GM18870 (cell line): ENCODE measurements around the gene MAPK12.

ENCODE experiments used
- ATAC-seq: cut with Tn5 transposase; IDR thresholded peaks from one replicate; pipeline ENCODE4 v1.9.1; 2021; ENCODE audit warnings: moderate library complexity; ENCODE audit not compliant: unreplicated experiment

The MAPK12 gene

DNA sequence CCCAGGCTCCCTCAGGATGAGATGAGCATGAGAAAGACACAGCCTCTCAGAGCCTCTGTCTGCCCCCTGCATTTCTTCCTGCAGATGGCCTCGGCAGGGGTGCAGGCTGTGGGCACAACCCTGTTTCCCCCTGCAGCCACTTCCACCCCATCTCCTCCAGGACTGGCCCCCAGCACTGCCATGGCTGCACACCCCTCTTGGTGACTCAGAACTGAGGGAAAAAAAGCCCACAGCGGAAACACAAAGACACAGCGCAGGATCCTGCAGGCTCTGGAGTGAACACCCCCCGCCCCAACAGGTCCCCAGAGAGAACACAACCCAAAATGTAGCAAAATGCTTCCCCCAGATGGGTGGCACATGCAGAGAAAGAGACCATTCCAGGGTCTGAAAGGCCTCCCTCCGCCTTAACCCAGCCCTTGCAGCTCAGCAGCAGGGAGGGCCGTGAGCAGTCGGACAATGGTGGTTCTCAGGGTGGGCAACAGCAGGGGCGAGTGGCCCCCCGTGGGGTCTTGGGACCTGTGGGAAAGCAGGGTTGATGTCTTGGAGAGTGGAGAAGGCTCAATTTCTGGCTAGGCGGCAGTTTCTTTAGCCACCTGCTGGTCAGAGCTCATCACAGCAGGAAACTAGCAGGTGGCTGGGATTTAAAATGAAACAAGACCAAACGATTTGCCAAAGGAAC is 24.6 kb downstream of the MAPK12 start:
- no peak for ATAC-seq

- ATAC-seq, result no peak
These were observed 28.3 kb downstream of the MAPK12 start for GRCh38 chr22:50233223-50233622.

DNA sequence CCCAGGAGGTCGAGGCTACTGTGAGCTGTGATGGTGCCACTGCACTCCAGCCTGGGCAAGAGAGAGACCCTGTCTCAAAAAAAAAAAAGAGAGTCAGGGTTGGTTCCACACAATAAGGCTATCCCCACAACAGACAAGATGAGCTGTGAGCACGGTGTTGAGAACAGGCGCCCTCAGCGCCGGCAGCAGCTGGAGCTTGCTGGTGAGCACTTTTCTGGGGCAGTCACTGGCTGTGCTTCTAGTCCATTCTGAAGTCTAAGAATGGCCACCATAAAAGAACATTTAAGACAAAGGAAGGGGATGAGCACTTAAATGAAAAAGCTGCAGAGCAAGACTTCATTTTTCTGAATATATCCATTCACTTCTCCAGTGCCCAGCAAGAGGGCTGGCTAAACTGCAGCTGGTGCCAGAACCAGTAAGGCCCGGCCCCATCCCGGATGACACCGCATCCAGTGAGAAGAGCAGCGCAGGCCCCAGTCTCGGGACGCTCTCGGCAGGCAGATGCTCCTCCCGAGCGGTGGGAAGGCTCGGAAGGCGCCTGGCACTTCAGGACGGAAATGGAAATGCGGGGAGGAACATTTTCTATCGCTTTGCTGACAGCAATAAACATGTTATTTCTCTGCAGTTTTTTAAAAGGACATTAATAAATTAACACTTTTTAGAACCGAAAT is 28.9 kb downstream of the MAPK12 start:
- no peak for ATAC-seq

DNA sequence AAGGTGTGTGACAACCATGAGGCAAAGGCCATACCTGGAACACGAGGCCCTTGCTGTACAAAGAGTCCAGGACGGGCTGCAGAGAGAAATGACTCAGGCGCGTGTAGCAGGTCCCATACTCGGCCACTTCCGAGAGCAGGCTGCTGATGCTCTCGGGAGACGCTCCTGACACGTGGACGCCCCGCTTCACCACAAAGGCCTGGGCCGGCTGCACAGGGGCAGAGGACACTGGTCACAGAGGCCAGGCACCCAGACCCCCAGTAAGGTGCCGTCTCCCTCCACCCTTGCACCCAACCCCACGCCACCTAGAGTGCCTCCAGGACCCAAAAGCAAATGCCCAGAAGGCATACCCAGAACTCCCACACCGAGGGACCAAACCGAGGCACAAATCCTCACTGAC is 32.1 kb downstream of the MAPK12 start:
- ATAC-seq, result no peak

DNA sequence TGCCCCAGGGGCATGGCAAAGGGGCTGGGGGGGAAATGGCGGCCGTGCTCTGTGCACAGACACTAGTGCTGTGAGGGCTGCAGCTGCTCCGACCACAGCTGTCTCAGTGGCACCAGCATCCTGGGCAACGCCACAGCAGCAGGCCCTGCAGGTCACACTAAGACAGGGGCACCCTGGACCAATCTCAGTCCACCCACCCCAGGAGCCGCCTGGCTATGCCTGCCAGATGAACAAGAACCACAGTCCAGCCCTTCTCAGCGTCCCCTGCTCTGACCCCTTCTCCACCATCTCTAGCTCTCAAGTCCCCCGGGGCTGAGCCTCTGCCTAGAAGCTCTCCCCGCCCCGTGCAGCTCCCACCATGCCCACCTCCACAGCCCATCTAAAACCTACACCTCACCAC is 33.1 kb downstream of the MAPK12 start:
- no peak for ATAC-seq

GRCh38 chr22:50227579-50228215 is 33.8 kb downstream of the MAPK12 start:
- no peak for ATAC-seq

DNA sequence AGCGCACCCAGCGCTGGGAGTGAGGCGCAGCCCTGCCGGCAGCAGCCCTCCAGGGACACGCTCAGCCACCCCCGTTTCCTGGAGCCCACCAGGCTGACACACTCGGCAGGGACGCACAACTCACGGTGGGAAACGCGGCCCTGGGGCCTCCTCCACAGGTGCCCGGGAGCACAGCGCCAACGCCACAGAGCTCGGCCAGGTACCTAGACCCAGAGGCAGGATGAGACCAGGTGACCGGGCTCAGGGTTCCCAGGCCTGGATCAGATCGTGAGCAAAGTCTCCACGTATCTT is 34.7 kb downstream of the MAPK12 start:
- ATAC-seq, result no peak

DNA sequence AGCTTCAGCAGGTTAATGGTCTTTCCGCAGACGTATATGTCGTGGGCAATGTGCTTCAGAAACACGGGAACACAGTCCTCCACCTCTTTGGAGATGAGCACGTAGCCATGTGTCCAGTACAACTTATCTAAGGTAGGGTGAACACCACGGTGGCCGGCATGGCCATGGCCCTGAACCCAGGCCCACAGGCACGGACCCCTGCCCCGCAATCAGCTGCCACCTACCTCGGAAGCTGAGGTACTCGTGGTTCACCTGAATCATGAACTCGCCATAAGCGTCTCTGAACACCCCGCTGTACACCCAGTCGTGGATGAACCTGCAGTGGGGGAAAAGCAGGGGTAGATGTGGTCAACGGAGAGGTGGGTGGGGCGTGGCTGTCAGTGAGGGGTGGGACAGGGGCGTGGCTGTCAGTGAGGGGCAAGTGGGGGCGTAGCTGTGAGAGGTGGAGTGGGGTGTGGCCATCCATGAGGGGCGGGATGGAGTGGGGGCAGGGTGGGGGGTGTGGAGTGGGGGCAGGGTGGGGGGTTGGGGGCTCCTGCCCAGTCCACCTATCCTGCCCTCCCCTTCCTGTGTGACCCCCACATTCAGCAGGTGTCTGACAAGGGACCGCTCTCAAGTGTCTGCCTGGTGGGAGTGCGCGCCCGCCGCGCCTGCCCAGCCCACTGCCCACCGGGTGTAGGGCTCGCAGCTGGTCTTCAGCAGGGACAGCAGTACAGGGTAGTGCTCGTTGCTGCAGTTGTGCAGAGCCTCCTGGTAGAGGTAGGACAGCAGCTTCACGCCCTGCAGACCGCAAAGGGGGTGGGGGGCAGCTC is 35.2 kb downstream of the MAPK12 start:
- ATAC-seq, result no peak

DNA sequence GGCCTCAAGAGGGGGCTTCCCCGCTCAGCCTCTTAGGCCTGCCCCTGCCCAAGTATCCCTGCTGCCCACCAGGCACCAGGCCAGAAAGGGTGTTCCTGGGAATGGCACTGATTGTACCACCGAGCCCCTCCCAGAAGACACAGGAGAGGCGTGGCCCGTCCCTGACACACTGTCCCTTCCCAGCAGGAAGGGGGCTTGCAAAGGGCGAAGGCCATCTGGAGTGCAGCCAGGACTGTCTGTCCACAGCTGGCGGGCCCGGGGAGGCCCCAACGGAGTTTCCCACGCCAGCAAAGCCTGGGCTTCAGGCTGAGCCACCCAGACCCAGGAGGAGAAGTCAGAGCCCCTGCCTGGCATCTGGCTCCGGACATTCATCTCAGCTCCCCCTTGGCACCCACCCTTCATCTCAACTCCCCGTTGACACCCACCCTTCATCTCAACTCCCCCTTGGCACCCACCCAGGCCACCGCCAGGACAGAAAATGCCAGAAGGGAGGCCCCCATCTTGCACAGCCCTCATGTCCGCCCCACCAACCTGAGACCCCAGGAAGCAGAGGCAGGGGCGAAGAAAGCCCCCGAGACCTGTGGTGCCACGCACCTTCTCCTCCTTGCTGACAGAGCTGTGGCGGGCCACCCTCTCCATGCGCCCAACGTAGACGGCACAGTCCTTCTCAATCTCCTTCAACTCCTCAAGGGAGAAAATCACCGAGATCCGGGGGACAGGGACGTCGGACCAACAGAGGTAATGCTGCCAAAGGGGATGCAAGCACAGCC is 36.1 kb downstream of the MAPK12 start:
- no peak for ATAC-seq

DNA sequence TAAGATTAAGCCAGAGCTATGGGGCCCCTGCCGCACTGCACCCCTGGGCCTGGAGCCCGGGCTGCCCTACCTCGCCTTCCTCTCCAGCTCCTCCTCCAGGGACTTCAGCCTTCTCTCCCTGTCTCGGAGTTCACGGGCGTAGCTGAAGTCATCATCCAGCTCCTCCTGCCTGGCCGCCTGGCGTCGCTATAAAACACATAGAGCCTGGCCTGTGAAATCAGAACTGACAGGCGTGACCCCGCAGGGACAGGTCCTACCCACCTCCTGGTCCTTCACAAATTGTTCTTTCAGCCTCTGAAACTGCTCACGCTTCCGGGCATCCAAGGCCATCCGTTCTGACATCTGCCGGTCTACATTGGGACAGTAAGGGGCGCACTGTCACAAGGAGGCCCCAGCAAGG is 37.4 kb downstream of the MAPK12 start:
- no peak for ATAC-seq

- no peak for ATAC-seq
These were observed 39.0 kb downstream of the MAPK12 start for GRCh38 chr22:50222508-50222907.

DNA sequence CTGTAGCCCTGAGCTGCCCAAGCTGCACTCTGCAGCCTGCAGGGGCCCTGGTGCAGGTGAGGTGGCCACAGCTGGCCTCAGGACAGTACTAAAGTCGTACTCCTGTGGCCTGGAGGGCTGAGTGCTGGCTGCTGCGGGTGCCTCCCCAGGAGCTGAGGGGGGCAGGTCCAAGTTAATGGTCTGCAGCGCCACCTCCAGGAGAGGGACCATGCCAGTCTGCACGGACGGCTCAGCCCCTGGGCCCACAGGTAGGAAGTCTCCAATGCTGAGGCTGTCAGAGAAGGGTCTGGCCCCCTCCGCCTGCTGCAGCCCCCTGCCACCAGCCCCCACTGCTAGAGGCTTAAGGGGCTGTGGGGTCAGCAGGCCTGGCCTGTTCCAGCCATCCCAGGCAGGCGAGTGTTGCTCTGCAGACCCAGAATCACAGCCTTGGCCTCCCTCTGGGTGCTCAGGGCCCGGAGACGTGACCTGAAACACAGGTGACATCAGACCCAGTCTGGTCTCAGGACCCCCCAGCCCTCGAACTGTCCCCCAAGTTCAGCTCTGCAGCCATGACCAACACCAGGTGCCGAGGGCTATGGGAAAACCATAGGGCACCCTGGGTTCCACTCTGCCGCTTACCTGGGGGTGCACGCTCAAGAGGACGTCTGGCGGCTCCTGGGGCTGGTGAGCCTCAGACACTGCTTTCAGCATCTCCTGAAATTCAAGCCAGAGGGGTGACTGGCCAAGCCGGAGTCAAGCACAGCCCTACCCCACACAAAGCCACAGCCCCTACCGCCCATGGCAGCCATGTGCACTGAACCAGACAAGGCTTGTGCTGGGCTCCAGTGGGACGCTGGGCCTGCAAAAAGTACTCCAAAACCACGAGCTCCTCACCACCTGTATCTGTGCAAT is 39.8 kb downstream of the MAPK12 start:
- no peak for ATAC-seq

DNA sequence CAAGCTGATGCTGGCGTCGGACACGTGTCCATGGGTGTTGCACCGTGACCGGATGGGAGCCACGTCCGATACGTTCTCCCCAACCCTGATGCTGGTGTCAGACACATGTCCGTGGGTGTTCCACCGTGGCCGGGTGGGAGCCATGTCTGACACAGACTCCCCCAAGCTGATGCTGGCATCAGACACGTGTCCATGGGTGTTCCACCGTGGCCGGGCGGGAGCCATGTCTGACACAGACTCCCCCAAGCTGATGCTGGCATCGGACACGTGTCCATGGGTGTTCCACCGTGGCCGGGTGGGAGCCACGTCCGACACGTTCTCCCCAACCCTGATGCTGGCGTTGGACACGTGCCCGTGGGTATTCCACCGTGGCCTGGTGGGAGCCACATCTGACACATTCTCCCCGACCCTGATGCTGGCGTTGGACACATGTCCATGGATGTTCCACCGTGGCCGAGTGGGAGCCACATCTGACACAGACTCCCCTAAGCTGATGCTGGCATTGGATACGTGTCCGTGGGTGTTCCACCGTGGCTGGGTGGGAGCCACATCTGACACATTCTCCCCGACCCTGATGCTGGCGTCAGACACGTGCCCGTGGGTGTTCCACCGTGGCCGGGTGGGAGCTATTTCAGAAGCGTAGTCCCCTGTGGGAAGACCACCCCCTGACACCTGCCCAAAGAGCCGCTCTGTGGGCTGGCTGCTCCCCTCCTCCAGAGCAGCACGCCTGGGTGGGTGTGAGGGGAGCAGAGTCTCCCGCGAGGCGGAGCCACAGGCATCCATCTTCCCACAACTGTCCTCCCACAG is 40.7 kb downstream of the MAPK12 start:
- no peak for ATAC-seq

GRCh38 chr22:50219800-50220602 is 41.5 kb downstream of the MAPK12 start:
- no peak for ATAC-seq

- ATAC-seq, result no peak
These were observed 42.3 kb downstream of the MAPK12 start for GRCh38 chr22:50218996-50219727.

GRCh38 chr22:50218153-50218995 is 43.1 kb downstream of the MAPK12 start:
- ATAC-seq, result no peak
